Immature natural killer cell (primary cell): Measurements from ENCODE around the gene CCDC137. TPM values are rescaled to one million over a fixed set of nuclear protein-coding genes. Genes with fewer than 3 reads are reported as not detected.
A peak's percentile ranks its signal among the peaks of the same experiment; 100 is the strongest.
"Not testable (repeated sequence)": the region's sequence is repeated elsewhere in the genome, so short reads cannot be mapped to it uniquely, and the experiment has no call there.

Experiments used
- DNase-seq, 3 donors: peaks; one replicate each; pipeline ENCODE4 v3.0.0; 2022; ENCODE audit warnings: mixed read lengths in 1 of 3
- H3K27ac Mint-ChIP-seq, 6 donors: one replicate each; pipeline ENCODE4 v1.8.0; 2020; ENCODE audit warnings: mixed read lengths in 6 of 6, mild to moderate bottlenecking in 5 of 6, inconsistent platforms in 4 of 6, moderate library complexity in 3 of 6
- H3K27me3 Mint-ChIP-seq, 3 donors: one replicate each; pipeline ENCODE4 v1.8.0; 2020 to 2021; ENCODE audit warnings: low read depth in 3 of 3, mild to moderate bottlenecking in 3 of 3, mixed read lengths in 3 of 3, moderate library complexity in 3 of 3, inconsistent platforms in 1 of 3
- H3K36me3 Mint-ChIP-seq, 3 donors: one replicate each; pipeline ENCODE4 v1.8.0; 2020; ENCODE audit warnings: mixed read lengths in 3 of 3, inconsistent platforms in 2 of 3, mild to moderate bottlenecking in 2 of 3
- H3K4me1 Mint-ChIP-seq, 2 donors: one replicate each; pipeline ENCODE4 v1.8.0; 2020; ENCODE audit warnings: inconsistent platforms in 2 of 2, mild to moderate bottlenecking in 2 of 2, mixed read lengths in 2 of 2, moderate library complexity in 1 of 2
- H3K4me3 Mint-ChIP-seq, 5 donors: one replicate each; pipeline ENCODE4 v1.8.0; 2020; ENCODE audit warnings: mild to moderate bottlenecking in 5 of 5, mixed read lengths in 5 of 5, inconsistent platforms in 3 of 5, moderate library complexity in 3 of 5
- H3K9me3 Mint-ChIP-seq, 6 donors: one replicate each; pipeline ENCODE4 v1.8.0; 2020; ENCODE audit warnings: mild to moderate bottlenecking in 6 of 6, mixed read lengths in 6 of 6, inconsistent platforms in 4 of 6, moderate library complexity in 3 of 6
- polyA plus RNA-seq, 3 donors: library from polyadenylated mRNA; unstranded; fragments of 300-500 nt; fragmentation: Illumina TruSeq; gene quantifications; one replicate each; pipeline ENCODE4 v1.2.3, GENCODE V29; 2021

The CCDC137 gene, protein sequence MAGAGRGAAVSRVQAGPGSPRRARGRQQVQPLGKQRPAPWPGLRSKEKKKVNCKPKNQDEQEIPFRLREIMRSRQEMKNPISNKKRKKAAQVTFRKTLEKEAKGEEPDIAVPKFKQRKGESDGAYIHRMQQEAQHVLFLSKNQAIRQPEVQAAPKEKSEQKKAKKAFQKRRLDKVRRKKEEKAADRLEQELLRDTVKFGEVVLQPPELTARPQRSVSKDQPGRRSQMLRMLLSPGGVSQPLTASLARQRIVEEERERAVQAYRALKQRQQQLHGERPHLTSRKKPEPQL
- polyA plus RNA-seq = 10 to 100 TPM in 1 of 3 donors, 1 to 10 TPM in 2; 1.8 to 21.7 (median 6.1) TPM

DNA sequence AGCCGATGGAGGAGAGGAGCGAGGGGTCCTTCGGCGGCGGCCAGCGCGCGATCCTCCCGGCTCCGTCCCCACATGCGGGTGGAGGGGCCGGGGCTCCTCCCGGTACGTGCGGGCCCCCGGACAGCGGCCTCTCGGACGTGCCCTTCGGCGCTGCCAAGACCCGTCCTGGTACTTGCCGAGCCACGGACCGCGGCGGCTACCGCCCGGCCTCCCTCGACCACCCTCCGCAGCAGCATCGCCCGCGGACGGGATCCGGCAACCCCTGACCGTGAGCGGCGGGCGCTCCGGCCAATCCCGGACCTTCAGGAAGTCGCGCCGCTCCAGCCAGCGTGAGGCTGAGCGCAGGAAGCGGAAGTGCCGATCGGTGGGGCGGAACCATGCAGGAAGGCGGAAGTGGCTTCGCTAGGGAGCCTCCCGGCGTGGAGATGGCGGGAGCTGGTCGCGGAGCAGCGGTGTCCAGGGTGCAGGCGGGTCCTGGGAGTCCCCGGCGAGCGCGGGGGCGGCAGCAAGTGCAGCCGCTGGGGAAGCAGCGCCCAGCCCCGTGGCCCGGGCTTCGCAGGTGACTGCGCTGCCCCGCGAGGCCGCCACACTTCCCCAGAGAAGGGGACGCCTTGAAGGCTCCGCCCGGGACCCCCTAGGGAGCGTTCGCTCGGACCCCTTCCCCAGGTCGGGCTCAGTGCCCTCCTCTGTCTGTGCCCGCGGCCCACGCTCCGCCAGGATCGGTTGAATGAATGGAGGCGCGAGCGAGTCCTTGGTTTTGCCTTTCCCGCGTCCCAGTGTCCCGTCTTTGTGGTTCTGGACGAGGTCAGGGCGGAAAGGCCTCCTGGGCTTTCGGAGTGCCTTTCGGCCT is at the start of gene CCDC137, which contains the start of gene OXLD1:
TSS of gene CCDC137 (plus strand) at position 396 of the 850 bp plus-strand sequence. CDS start at position 426, 30 bp downstream.
TSS of gene OXLD1 (minus strand) at position 264 of the 850 bp plus-strand sequence. CDS start at position 236, 28 bp downstream.
- peaks cover 0 to 6% (median 4%) of the 10 kb centered on the region in 3 donors for H3K36me3 Mint-ChIP-seq
- H3K4me1 Mint-ChIP-seq = peaks cover 28 to 37% of the 10 kb centered on the region in 2 donors
- peak within 1 kb of the TSS; percentile 94 to 99 (median 95) for H3K4me3 Mint-ChIP-seq
- peaks cover 0 to 4% (median 0%) of the 10 kb centered on the region in 3 donors for H3K27me3 Mint-ChIP-seq
- DNase-seq = peak; percentile 92 to 93 (median 93)
- peak within 1 kb of the TSS; percentile 88 to 98 (median 94) for H3K27ac Mint-ChIP-seq
- H3K9me3 Mint-ChIP-seq = no peaks in the 10 kb centered on the region

DNA sequence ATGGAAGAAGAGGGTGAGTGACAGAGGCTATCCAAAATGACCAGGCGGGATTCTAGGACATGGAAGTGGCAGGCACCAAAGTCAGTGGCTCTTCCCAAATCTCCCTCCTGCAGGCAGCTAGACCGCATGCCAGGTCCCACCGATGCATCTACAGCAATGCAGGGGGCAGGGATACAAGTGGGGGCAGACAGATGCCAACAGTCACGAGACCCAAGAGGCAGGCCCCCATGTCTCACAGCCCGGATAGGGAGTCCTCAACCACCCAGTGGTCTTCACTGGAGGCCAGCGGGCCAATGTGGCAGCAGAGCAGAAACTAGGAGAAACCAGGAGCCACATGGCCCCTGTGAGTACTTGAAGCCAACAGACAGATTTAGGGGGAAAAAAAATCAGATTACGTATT is 49.7 kb upstream of the CCDC137 start:
- Mint-ChIP-seq H3K36me3 (peaks cover 0 to 32% (median 7%) of the 10 kb centered on the region in 3 donors), H3K27me3 (peaks cover 0 to 1% (median 0%) of the 10 kb centered on the region in 3 donors), H3K27ac (peak overlapping the region in 1 of 6 donors; percentile 67), H3K4me1 (peaks cover 16% of the 10 kb centered on the region in 2 donors), H3K9me3 (no peaks in the 10 kb centered on the region), H3K4me3 (no peak overlapping the region)
- DNase-seq = no peak

DNA sequence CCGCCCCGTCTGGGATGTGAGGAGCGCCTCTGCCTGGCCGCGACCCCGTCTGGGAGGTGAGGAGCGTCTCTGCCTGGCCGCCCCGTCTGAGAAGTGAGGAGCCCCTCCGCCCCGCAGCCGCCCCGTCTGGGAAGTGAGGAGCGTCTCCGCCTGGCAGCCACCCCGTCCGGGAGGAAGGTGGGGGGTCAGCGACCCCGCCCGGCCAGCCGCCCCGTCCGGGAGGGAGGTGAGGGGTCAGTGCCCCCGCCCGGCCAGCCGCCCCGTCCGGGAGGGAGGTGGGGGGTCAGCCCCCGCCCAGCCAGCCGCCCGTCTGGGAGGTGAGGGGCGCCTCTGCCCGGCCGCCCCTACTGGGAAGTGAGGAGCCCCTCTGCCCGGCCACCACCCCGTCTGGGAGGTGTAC is 48.2 kb upstream of the CCDC137 start:
- not testable (repeated sequence) for H3K4me3 Mint-ChIP-seq, DNase-seq, H3K27me3 Mint-ChIP-seq, H3K27ac Mint-ChIP-seq, H3K9me3 Mint-ChIP-seq
- peaks cover 0 to 27% (median 10%) of the 10 kb centered on the region in 3 donors for H3K36me3 Mint-ChIP-seq
- H3K4me1 Mint-ChIP-seq = peaks cover 16% of the 10 kb centered on the region in 2 donors

DNA sequence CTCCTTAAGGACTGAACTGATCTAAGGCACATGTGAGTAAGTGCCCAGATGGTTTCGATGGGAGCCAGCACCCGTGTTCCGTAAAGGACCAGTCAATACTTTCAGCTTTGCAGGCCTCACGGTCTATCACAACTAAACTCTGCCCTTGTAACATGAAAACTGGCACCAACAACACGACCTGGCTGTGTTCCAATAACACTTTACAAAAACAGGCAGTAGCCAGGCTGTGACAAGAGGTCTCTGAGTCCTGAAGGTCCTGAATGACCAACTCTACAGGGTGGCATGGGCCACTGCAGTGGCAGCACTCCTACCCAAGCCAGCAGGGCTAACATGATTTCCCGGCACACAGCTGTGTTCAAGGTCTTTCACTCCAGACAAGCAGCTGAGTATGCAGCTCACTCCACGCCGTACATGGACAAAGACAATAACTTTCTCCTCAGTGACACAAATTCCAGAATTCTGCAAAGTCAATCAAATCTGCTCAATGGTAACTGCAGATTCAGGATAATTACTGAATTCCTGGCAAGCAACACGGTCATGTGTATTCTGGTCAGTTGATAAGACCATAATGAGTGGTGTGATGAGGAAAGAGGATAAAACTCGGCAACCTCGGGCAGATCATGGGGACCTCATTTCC is 44.9 kb upstream of the CCDC137 start:
- H3K27me3 Mint-ChIP-seq = no peaks in the 10 kb centered on the region
- H3K27ac Mint-ChIP-seq = peak overlapping the region in 1 of 6 donors; percentile 46
- peaks cover 0 to 2% (median 0%) of the 10 kb centered on the region in 6 donors for H3K9me3 Mint-ChIP-seq
- peaks cover 20 to 41% (median 29%) of the 10 kb centered on the region in 3 donors for H3K36me3 Mint-ChIP-seq
- no peak for DNase-seq
- H3K4me3 Mint-ChIP-seq = no peak overlapping the region
- peaks cover 2 to 18% of the 10 kb centered on the region in 2 donors for H3K4me1 Mint-ChIP-seq

DNA sequence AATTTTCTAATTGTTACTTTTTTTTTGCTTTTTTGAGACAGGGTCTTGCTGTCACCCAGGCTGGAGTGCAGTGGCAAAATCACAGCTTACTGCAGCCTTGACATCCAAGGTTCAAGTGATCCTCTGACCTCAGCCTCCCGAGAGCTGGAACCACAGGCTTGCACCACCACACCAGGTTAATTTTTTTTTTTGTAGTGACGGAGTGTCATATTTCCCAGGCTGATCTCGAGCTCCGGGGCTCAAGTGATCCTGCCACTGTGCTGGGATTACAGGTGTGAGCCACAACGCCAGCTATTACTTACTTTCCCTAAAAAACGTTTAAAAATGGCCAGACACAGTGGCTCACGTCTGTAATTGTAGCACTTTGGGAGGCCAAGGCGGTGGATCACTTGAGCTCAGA is 36.3 kb upstream of the CCDC137 start:
- H3K4me3 Mint-ChIP-seq = no peak overlapping the region
- H3K4me1 Mint-ChIP-seq = peaks cover 12 to 15% of the 10 kb centered on the region in 2 donors
- H3K36me3 Mint-ChIP-seq = peaks cover 16% of the 10 kb centered on the region in 3 donors
- H3K27me3 Mint-ChIP-seq = no peaks in the 10 kb centered on the region
- no peak for DNase-seq
- H3K9me3 Mint-ChIP-seq = no peaks in the 10 kb centered on the region
- no peak overlapping the region for H3K27ac Mint-ChIP-seq

DNA sequence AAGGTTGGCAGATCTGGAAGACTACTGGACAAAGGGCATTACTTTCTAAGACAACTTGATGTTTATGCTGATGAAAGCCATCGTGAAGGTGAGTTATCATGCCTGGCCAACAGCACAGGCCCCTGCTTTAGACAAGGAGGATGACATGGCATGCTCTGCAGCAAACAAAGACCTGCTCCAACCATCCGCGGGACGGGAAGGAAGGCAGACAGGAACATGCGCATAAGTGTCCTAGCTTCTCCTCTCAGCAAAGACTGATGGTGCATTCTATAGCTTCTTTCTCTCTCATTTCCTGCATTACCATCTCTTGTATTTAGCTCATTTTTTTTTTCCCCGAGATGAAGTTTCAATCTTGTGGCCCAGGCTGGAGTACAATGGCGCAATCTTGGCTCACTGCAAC is 35.1 kb upstream of the CCDC137 start:
- peaks cover 24% of the 10 kb centered on the region in 2 donors for H3K4me1 Mint-ChIP-seq
- H3K36me3 Mint-ChIP-seq = peaks cover 7% of the 10 kb centered on the region in 3 donors
- H3K27ac Mint-ChIP-seq = no peak overlapping the region
- no peaks in the 10 kb centered on the region for H3K27me3 Mint-ChIP-seq
- H3K4me3 Mint-ChIP-seq = no peak overlapping the region
- DNase-seq = no peak
- H3K9me3 Mint-ChIP-seq = no peaks in the 10 kb centered on the region

DNA sequence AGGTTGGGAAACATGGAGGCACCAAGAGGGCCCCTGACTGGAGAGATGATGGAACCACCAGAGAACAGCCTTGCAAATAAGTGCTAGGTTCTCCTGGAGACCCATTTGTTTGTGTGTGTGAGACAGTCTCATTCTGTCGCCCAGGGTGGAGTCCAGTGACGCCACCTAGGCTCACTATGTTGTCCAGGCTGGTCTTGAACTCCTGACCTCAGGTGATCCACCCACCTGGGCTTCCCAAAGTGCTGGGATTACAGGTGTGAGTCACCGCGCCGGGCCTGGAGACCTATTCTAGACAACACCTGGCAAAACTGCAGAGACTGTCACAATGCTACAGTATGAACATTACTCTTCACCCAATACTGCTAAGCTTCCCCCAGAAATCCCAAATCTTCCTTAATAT is 31.1 kb upstream of the CCDC137 start:
- H3K4me1 Mint-ChIP-seq = peaks cover 24% of the 10 kb centered on the region in 2 donors
- no peak for DNase-seq
- H3K27ac Mint-ChIP-seq = peak overlapping the region in 4 of 6 donors; percentile 62 to 96 (median 88)
- H3K4me3 Mint-ChIP-seq = peak overlapping the region; percentile 90 to 96 (median 92)
- H3K36me3 Mint-ChIP-seq = no peaks in the 10 kb centered on the region
- H3K9me3 Mint-ChIP-seq = no peaks in the 10 kb centered on the region
- peaks cover 2 to 4% (median 3%) of the 10 kb centered on the region in 3 donors for H3K27me3 Mint-ChIP-seq

DNA sequence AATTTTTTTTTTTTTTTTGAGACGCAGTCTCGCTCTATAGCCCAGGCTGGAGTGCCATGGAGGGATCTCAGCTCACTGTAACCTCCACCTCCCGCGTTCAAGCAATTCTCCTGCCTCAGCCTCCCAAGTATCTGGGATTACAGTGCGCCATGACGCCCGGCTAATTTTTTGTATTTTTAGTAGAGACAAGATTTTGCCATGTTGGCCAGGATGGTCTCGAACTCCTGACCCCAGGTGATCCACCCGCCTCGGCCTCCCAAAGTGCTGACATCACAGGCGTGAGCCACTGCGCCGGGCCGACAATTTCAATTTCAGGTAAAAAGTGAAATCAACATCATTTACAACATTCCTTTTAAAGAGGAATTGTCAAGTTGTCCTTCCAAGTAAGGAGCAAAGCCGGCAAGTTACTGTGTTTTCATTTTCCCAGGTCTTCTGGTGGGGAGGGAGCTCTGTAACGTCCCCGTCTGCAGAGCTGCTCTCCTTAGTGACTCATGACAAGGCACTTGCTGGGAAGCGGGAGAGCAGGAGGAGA is 30.5 kb upstream of the CCDC137 start:
- Mint-ChIP-seq H3K36me3 (no peaks in the 10 kb centered on the region), H3K27ac (peak overlapping the region; percentile 78 to 96 (median 92)), H3K4me3 (peak overlapping the region; percentile 90 to 96 (median 92)), H3K27me3 (peaks cover 2 to 4% (median 3%) of the 10 kb centered on the region in 3 donors), H3K4me1 (peaks cover 24% of the 10 kb centered on the region in 2 donors), H3K9me3 (no peaks in the 10 kb centered on the region)
- no peak for DNase-seq

DNA sequence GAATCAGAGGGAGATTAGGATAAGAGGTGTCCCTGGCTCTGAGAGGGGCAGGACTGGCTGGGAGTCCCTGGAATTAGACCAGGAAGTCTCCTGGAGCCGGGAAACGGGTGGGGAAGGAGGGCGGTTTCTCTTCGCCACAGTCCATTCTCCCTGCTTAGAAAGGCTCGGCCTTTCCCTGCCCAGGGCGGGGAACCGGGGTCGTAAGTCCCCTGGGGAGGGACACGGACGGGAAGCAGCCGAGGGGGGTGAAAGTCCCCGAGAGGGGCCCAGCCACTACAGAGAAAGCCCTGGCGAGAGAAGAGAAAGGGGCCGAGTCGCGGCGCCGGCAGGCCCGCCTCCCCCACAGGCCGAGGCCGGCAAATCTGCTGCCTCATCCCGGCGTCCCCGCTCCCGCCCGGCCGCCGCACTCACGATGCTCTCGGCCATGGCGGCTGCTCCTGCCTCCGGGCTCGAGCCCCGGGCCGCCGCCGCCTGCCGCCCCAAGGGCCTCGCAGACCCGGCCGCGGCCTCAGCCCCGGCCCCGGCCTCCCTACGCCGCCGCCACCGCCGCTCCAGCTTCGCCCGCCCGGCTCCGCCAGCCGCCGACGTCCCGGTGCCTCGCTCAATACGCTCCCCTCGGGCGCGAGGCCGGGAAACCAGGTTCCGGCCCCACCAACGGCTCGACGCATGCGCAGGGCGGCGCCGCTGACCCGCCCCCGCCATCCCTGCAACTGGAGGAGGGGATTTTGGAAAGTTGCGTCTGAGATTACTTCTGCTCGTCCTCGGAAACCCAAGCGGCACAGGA is 29.8 kb upstream of the CCDC137 start, which contains the start of the genes NPLOC4 and TSPAN10:
TSS of gene NPLOC4 (minus strand) at position 608 of the 784 bp plus-strand sequence. CDS start at position 426, 182 bp downstream.
TSS of gene TSPAN10 (plus strand) at position 692 of the 784 bp plus-strand sequence. CDS start 5,217 bp downstream, outside the sequence.
- Mint-ChIP-seq H3K27ac (peak within 1 kb of the TSS; percentile 78 to 96 (median 92)), H3K9me3 (no peaks in the 10 kb centered on the region), H3K4me3 (peak within 1 kb of the TSS; percentile 90 to 96 (median 92)), H3K27me3 (peaks cover 3 to 4% (median 4%) of the 10 kb centered on the region in 3 donors), H3K4me1 (peaks cover 21 to 24% of the 10 kb centered on the region in 2 donors), H3K36me3 (no peaks in the 10 kb centered on the region)
- DNase-seq = peak; percentile 78 to 83 (median 82)

DNA sequence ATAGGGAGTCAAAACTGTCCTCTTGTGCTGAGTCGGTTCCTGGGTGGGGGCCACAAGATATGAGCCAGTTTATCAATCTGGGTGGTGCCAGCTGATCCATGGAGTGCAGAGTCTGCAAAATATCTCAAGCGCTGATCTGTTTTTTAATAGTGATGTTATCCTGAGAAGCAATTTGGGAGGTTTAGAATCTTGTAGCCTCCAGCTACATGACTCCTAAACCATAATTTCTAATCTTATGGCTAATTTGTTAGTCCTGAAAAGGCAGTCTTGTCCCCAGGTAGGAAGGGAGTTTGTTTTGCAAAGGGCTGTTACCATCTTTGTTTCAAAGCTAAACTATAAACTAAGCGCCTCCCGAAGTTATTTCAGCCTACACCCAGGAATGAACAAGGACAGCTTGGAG is 27.9 kb upstream of the CCDC137 start:
- peaks cover 12 to 17% of the 10 kb centered on the region in 2 donors for H3K4me1 Mint-ChIP-seq
- no peak overlapping the region for H3K27ac Mint-ChIP-seq
- H3K9me3 Mint-ChIP-seq = no peaks in the 10 kb centered on the region
- DNase-seq = no peak
- no peaks in the 10 kb centered on the region for H3K36me3 Mint-ChIP-seq
- H3K4me3 Mint-ChIP-seq = peak overlapping the region in 3 of 5 donors; percentile 58 to 74 (median 71)
- H3K27me3 Mint-ChIP-seq = peaks cover 3 to 4% (median 4%) of the 10 kb centered on the region in 3 donors

DNA sequence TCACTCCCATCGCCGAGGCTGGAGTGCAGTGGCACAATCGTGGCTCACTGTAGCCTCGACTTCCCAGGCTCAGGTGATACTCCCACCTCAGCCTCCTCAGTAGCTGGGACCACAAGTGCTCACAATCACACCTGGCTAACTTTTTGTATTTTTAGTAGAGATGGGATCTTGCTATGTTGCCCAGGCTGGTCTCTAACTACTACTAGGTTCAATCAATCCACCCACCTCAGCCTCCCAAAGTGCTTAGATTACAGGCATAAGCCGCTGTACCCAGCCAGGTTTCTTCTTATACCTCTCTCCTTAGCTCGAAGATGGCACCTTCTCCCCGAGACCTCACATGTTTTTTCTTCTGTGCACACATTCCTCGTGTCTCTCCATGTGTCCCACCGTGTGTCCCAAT is 26.5 kb upstream of the CCDC137 start:
- H3K27ac Mint-ChIP-seq = no peak overlapping the region
- no peaks in the 10 kb centered on the region for H3K36me3 Mint-ChIP-seq
- H3K4me1 Mint-ChIP-seq = peaks cover 12 to 13% of the 10 kb centered on the region in 2 donors
- DNase-seq = no peak
- H3K9me3 Mint-ChIP-seq = no peaks in the 10 kb centered on the region
- peaks cover 3 to 5% (median 4%) of the 10 kb centered on the region in 3 donors for H3K27me3 Mint-ChIP-seq
- peak overlapping the region in 1 of 5 donors; percentile 44 for H3K4me3 Mint-ChIP-seq

DNA sequence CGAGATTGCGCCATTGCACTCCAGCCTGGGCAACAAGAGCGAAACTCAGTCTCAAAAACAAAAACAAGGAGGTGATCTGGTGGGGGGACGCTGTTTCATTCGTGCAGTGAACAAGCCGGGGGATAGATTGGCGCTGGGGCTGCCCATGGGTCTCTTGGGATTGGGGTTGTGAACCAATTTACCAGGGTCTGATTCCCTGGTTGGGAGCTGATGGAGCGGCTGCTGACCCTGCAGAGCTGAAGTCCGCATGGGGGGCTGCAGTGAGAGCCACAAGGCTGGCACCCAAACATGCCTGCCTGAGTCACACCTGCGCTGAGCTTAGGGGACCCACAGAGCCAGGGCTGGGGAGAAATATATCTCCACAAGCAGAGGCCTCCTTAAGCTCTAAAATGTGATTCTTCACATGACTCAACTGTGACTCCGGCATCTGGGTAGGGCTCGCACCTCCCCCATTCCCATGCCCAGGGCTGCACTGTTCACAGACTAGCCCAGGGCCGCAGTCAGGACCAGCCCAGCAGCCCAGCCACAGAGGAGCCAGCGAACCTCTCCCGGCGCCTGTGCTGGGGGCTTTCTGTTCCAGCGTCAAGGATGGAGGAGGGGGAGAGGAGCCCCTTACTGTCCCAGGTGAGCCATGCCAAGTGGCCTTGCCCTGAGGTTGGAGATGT is 24.6 kb upstream of the CCDC137 start:
- peaks cover 5 to 7% (median 6%) of the 10 kb centered on the region in 3 donors for H3K27me3 Mint-ChIP-seq
- H3K27ac Mint-ChIP-seq = no peak overlapping the region
- no peaks in the 10 kb centered on the region for H3K36me3 Mint-ChIP-seq
- H3K9me3 Mint-ChIP-seq = no peaks in the 10 kb centered on the region
- no peak overlapping the region for H3K4me3 Mint-ChIP-seq
- DNase-seq = no peak
- no peaks in the 10 kb centered on the region for H3K4me1 Mint-ChIP-seq
